Measurements from ENCODE around the gene PRKCQ.

DNA sequence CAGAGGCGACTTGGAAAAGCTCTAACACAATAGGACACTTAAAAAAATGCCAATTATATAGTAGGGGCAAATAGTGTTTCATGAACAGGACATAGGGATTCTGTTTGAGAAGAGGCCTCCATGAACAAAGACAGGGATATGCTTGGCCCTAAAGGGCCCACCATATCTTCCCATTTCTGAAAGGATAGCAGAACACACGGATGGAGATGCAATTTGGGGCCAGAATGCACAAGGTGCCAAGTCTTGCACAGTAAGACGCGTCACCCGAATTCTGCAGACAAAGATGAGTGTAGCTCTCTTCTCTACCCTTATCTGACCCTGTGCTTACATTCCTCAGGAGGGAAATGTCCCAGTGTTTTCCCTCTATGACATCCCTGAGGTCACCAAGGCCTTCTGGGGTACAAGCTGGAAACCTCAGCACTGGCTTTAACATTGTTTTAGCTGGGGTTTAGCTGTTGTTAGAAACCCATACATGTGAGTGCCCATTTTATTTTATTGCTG is 12.8 kb downstream of the PRKCQ start:
- no peak for TF ChIP-seq CTCF (IDR thresholded peaks at IDR 0.05; ENCODE audit: poor library complexity)
- TF ChIP-seq EZH2 (IDR thresholded peaks at IDR 0.05; ENCODE audit: borderline replicate concordance) = no peak
- no peak for TF ChIP-seq EZH2phosphoT487 (IDR thresholded peaks at IDR 0.05; ENCODE audit: low read depth, severe bottlenecking, unreplicated experiment)

Measured in hepatocyte (in vitro differentiated cells).